Activated CD8-positive, alpha-beta memory T cell treated with anti-CD3 and anti-CD28 coated beads for 4 hours (primary cell): ENCODE measurements around the gene PLCG1.
"Not testable (repeated sequence)": the region's sequence is repeated elsewhere in the genome, so short reads cannot be mapped to it uniquely, and the experiment has no call there.

ENCODE experiments used
- DNase-seq, 2 donors: peaks; one replicate each; pipeline ENCODE4 v3.0.0-alpha.2; 2020; ENCODE audit warnings: low read depth in 2 of 2

PLCG1 gene

DNA sequence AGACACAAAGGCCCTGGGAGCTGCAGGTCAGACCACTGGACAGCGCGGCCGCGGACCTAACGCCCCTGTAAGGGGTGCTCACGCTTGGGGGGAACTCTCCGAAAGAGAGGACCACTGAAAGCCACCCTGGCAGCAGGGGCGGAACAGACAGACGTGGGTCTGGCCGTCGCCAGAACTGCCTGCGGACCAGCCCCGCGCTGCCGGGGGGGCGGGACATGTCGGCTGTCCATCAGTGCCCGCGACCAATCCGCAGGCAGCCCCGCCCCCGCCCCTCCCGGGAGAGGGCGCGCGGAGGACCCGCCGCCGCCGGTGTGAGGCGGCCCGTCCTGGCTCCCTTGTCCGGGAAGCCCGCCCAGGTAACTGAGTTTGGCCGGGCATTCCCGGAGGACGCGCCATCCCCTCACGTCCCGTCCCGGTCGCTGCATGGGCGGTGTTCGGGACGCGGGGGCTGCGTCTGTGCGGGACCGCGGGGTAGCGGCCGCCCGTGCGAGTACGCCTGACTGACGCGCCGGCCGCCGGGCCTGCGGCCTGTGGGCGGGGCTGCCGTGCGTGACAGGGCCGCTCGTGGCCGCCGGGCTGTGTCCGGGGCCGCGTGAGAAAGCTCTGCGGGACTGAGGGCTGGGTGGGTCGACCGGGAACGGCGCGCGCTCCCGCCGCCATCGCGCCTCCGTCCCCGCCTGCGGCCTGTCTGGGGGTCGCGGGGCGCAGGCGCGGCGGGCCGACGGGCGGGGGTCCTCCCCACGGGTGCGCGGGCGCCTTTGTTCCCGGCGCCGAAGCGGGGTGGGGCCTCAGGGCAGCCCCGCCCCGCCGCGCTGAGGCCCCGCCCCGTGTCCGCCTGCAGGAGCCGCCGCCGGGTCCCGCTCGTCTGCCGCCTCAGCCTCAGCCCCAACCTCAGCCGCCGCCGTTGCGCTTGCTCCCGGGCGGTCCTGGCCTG, at the start of gene PLCG1:
PLCG1 (plus strand) TSS at position 864 of the 934 bp plus-strand sequence. CDS start 99 bp downstream, outside the sequence.
- DNase-seq = peak; percentile 71 to 74

DNA sequence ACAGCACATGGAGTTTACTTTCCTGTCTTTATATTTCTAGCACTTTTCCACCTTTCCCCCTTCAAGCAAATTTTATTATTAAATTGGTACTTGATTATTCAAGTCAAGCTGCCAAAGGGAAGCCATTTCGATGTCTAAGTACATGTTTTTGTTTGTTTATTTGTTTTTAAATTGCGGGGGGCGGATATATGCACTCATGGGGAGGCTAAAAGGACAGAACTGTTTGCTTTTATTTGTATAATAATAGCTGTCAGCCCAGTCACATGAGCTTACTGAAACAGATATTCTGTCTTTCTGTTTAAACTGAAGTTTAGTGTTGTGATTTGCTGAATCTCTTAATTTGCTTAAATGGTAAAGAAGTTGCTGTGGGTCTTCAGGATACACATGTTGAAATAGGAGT, 49.6 kb upstream of the PLCG1 start:
- no peak for DNase-seq

GRCh38 chr20:41089555-41089954, 47.8 kb upstream of the PLCG1 start:
- no peak for DNase-seq

DNA sequence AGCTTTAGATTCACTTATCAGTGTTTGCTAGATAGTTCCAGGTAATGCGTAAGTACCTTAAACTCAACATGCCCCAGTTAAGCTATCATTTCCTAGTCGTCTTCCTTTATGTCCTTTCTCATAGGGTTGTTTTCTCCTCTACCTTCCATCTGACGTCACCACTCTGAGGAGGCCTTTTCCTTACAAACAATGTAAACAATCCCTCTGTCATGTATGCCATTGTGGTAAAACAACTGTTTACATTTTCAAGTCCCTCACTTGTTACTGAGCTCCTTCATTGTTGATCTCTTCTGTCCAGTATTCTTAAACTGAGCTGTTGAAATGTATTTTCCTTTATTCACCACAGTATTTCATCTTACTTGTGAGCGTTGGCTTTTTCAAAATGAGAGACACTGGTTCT, 45.4 kb upstream of the PLCG1 start:
- DNase-seq = no peak

DNA sequence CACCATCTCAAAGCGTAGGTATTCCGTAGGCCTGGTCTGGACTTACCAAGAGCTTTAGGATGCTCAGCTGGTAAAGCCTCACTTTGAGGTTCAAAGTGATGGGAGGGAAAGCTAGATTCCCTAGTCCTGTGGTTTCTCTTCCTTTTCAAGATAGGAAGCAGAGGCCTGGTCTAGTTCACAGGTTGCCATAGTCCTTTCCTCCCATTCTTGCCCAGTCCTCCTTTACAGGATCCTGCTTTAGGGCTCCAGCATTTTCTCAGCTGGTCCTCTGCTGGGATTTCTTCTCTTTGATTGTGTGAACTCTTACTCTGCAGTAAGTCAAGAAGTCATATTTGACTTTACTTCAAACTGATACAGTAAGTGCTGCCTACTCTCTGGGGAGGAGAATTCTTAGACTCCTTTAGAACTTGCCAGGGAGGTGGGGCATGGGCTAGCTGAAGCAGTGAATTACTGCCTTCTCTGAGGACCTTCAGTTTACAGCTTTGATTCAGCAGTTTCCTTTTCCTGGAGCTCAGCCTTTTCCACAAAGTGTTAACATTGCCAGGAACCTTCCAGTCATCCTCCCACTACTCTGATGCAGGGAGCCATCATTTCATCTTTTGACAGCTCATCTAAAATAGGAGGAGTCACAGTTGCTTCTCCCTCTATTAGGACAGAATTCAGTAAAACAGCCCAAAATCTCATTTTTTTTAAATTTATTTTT, 42.8 kb upstream of the PLCG1 start:
- no peak for DNase-seq

- DNase-seq = peak; percentile 17 to 29
Measured at GRCh38 chr20:41095110-41095969, 42.0 kb upstream of the PLCG1 start.

DNA sequence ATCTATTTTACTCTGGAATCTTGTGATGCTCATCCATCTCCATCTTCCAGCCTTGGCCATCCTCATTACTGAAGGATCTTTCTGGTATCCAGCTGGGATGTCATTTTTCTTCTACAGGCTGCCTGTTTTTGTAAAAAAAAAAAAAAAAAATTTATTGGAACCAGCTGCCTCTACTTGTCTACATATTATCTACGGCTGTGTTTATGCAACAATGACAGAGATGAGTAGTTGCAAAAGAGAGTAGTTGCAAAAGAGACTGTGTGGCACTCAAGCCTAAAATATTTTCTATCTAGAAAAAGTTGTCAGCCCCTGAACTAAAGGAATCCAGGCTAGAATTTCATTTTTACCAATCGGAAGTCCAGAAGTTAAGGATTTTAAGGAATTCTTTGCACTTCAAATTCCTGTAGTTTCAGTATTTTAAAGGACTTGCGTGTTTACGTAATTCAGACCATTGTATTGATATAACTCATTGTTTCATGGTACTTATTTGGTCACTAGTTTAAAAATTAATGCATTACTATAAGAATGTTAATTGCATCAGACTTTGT, 38.6 kb upstream of the PLCG1 start:
- DNase-seq = no peak

DNA sequence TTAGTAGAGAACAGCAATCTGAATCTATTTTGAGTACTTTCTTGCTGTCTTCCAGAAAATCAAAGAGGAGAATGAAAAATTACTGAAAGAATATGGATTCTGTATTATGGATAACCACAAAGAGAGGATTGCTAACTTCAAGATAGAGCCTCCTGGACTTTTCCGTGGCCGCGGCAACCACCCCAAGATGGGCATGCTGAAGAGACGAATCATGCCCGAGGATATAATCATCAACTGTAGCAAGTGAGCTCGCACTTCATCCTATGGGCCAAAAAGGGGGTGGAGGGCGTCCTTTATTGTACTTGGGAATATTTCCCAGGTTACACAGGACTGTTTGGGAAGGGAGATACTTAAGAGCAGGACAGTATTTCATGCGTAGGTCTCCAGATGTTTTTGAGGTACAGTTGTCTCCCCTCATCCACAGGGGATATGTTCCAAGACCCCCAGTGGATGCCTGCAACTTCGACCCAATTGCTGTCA, 37.3 kb upstream of the PLCG1 start:
- DNase-seq = no peak

DNA sequence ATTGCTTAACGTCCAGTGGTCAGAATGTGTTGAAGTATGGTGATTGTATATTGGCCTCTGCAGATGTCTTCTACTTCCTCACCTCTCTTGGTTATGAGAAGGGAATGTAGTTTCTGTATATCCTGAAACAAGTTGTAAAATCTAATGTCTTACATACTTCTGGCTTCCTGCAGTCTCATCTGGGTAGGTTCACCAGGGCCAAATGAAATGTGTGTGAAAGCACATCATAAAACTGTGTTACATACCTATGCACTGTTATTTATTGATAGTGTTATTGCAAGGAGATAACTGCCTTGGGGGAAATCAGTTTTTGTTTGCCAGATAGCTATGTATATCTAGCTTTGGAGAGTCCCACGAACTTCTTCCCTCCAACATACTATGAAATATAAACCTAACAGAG, 35.7 kb upstream of the PLCG1 start:
- no peak for DNase-seq

DNA sequence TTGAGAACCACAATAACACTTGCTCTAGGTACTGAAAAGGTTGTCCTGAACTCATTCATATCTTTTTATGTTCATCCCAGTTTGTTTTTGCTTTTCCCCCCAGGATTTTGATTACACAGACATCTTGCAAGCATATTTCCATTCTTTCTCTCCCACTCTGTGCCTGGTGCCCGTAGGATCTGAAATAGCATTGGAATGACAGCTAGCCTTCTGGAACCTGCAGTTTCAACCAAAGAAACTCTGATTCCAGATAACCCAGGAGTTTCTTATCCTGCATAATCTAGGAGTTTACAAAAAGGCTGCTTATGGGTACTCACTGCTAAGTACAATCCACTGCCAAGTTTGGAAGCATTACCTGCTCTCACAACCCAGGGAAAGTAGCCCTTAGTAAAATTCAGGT, 28.8 kb upstream of the PLCG1 start:
- DNase-seq = no peak

DNA sequence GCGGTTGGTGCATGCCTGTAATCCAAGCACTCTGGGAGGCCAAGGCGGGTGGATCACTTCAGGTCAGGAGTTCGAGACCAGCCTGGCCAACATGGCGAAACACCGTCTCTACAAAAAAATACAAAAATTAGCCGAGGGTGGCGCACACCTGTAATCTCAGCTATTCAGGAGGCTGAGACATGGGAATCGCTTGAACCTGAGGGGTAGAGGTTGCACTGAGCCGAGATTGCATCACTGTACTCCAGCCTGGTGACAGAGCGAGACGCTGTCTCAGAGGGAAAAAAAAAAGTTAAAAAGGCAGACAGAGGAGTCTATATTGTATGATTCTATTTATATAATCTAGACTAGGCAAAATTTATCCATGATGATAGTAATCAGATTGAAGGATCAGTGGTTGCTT, 27.3 kb upstream of the PLCG1 start:
- DNase-seq = no peak

DNA sequence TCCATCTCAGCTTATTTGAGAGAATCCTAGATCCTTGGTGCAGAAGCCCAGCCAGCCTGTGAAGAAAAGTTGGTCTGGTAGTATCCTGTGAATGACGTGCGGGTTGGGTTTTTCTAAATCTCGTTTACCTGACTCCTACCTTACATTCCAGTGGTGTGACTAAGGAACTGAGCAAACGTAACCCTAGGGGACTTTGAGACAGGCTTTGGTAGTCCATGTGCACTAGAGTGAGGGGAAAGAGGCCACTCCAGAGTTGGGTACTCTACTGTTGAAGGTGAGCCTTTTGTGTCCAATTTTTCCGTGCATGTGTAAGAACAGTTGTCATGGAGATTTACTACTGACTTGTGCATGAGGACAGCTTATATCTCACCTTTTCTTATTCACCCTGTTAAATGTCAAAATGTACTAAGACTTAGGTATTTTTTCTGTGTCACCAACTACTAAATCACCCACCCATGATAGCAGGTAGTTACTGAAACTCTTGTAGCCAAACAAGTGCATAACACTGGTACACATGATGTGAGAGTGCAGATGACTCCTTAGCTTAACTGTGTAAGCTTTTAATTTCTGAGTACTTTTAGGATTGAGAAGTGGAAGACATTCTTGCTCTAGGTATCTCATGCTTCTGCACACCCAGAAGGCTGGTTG, 26.3 kb upstream of the PLCG1 start:
- DNase-seq = no peak

GRCh38 chr20:41111578-41111951, 25.8 kb upstream of the PLCG1 start:
- no peak for DNase-seq

GRCh38 chr20:41116282-41116956, 20.9 kb upstream of the PLCG1 start:
- no peak for DNase-seq

DNA sequence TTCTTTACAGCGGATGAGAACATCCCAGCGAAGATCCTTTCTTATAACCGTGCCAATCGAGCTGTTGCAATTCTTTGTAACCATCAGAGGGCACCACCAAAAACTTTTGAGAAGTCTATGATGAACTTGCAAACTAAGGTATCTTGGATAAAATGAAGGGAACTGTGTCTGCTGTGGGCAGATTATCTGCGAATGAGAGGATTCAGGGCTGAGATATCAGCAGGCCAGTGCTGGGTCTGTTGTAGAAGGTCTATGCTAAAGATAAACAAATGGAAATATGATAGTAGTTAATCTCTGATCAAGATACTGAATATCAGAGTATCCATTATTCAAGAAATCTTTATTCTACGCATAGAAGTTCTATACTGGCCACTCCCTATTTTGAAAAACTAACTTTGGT, 19.2 kb upstream of the PLCG1 start:
- DNase-seq = not testable (repeated sequence)

- DNase-seq = no peak
Measured at GRCh38 chr20:41118632-41119031, 18.7 kb upstream of the PLCG1 start.

- DNase-seq = no peak
Measured at GRCh38 chr20:41119614-41120561, 17.5 kb upstream of the PLCG1 start.

DNA sequence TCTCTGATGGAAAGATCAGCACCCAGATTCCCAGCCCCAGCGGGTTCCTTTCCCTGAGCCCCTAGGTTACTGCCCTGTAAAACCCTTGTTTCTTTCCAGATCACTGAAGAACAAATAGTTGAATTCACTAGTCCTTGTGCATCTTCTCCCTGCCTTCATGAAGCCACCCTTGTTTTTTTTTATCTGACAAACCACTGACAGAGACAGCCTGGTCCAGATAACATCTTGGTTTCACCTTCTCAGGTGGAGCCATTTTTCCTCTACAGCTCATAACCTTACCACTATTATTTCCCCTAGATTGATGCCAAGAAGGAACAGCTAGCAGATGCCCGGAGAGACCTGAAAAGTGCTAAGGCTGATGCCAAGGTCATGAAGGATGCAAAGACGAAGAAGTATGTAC, 15.9 kb upstream of the PLCG1 start:
- no peak for DNase-seq

- DNase-seq = no peak
Measured at GRCh38 chr20:41123631-41124030, 13.7 kb upstream of the PLCG1 start.
